Uterus (tissue), 4 donors: Measurements from ENCODE around the gene ALB. TPM values are rescaled to one million over a fixed set of nuclear protein-coding genes. Genes with fewer than 3 reads are reported as not detected.

Source experiments
- DNase-seq, 2 donors: peaks; one replicate each; pipeline ENCODE4 v3.0.0-alpha.2; 2019 to 2020
- H3K27ac ChIP-seq, 2 donors: fragments of 200-600 bp; sonication (generic); 1 replicate in 1 of 2; 2 replicates in 1 of 2; pipeline ENCODE4 v1.5.1; 2016 to 2018
- H3K27me3 ChIP-seq, 2 donors: fragments of 200-600 bp; sonication (generic); one replicate each; pipeline ENCODE4 v1.5.1; 2018 to 2019; ENCODE audit warnings: control low read depth in 1 of 2
- H3K36me3 ChIP-seq, 2 donors: fragments of 200-600 bp; sonication (generic); one replicate each; pipeline ENCODE4 v1.5.1; 2019; ENCODE audit warnings: control low read depth in 1 of 2
- H3K4me1 ChIP-seq, 2 donors: fragments of 200-600 bp; sonication (generic); one replicate each; pipeline ENCODE4 v1.5.1; 2018 to 2019; ENCODE audit warnings: control low read depth in 1 of 2
- H3K4me3 ChIP-seq, 2 donors: fragments of 200-600 bp; sonication (generic); 1 replicate in 1 of 2; 2 replicates in 1 of 2; pipeline ENCODE4 v1.5.1; 2018 to 2019; ENCODE audit warnings: mild to moderate bottlenecking in 1 of 2
- H3K9me3 ChIP-seq, 2 donors: fragments of 200-600 bp; sonication (generic); one replicate each; pipeline ENCODE4 v1.5.1; 2019; ENCODE audit warnings: control low read depth in 1 of 2
- CTCF ChIP-seq, 4 experiments: fragments of 200-600 bp in 2 of 4; fragments of 450-650 bp in 2 of 4; sonication (generic) in 2 of 4; IDR thresholded peaks; one replicate each; pipeline ENCODE4 v1.5.1; 2016 to 2019; ENCODE audit warnings: antibody characterized with exemption in 4 of 4, mild to moderate bottlenecking in 2 of 4, moderate library complexity in 1 of 4
- POLR2A ChIP-seq, 2 donors: fragments of 450-650 bp; IDR thresholded peaks; one replicate each; pipeline ENCODE4 v1.6.1; 2016; ENCODE audit warnings: antibody characterized with exemption in 2 of 2, mild to moderate bottlenecking in 1 of 2, moderate library complexity in 1 of 2
- intact Hi-C: fragments of 100-400 bp; cut with DNase I; formaldehyde crosslinking; loops from one replicate; pipeline ENCODE4 v1.15.1; 2023; ENCODE audit warnings: low total_unique reads
- total RNA-seq, 4 donors: library from RNA; depleted of rRNA in 3 of 4; stranded (reverse); fragments of >200 nt in 3 of 4; gene quantifications; one replicate each; pipeline versions ENCODE4 v1.1.0 to v1.2.4, GENCODE V29; 2014 to 2023
- donor health status: DM: yes; HTN: yes; CAD: no.

The ALB gene
- total RNA-seq, 4 donors from 2014 or later, result 5.0 to 11.3 TPM; not detected in 2

DNA sequence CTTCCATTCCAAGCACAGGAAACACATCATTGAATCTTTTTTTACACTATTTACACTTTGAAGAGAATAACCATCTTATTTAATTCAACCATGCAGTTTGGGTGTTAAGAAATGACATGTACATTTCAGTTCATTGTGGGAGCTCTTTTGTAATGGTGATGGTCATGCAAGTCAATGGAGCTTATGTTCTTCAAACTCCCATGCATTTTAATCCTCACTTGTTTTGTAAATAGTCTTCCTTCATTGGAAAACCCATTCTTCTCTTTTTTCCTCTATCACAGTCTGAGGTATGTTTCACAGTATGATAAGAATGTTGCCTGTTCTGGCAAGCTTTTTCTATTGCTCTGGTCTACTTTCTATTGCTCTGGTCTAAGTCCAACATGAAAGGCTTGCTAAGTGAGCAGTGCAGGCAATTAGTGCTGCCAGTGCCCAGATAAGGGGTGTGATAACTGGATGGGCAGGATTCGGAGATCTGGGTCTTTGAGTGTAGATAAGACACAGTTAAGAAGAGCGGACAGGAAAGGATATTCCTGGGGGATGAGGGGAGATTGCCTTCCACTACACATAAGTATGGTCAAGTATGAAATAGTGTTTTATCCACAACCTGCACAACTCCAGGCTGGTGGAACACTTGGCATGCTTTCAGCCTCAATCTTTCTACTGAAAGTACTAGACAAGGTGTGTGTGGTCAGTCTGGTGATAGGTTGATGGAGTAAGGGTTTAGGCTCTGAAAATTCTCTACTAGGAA lies 49.0 kb downstream of the ALB start:
- Histone ChIP-seq H3K4me1 (no peaks in the 10 kb centered on the region), H3K27ac (no peak overlapping the region), H3K27me3 (no peaks in the 10 kb centered on the region), H3K9me3 (no peaks in the 10 kb centered on the region), H3K36me3 (no peaks in the 10 kb centered on the region), H3K4me3 (no peak overlapping the region)
- no peak for DNase-seq
- intact Hi-C loops, result no loop called here
- TF ChIP-seq CTCF (IDR thresholded peaks at IDR 0.05) (no peak), POLR2A (IDR thresholded peaks at IDR 0.05) (no peak)

DNA sequence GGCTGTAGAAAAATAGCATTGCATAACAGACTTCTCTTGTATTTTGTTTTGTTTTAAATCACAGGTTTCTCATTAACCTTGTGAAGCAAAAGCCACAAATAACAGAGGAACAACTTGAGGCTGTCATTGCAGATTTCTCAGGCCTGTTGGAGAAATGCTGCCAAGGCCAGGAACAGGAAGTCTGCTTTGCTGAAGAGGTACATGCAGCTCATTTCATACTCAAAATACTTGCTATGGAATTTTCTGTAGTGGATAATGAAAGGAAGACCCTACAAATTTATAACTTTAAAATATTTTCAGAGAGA lies 49.6 kb downstream of the ALB start:
- Histone ChIP-seq H3K27me3 (no peaks in the 10 kb centered on the region), H3K27ac (no peak overlapping the region), H3K4me1 (no peaks in the 10 kb centered on the region), H3K4me3 (no peak overlapping the region), H3K36me3 (no peaks in the 10 kb centered on the region), H3K9me3 (no peaks in the 10 kb centered on the region)
- DNase-seq, result no peak
- intact Hi-C loops, result no loop called here
- no peak for TF ChIP-seq CTCF (IDR thresholded peaks at IDR 0.05)
- TF ChIP-seq POLR2A (IDR thresholded peaks at IDR 0.05), result no peak

- no peak for DNase-seq
- TF ChIP-seq CTCF (IDR thresholded peaks at IDR 0.05) (no peak), POLR2A (IDR thresholded peaks at IDR 0.05) (no peak)
- Histone ChIP-seq H3K4me1 (no peaks in the 10 kb centered on the region), H3K27me3 (no peaks in the 10 kb centered on the region), H3K9me3 (no peaks in the 10 kb centered on the region), H3K4me3 (no peak overlapping the region), H3K27ac (no peak overlapping the region), H3K36me3 (no peaks in the 10 kb centered on the region)
- intact Hi-C loops, result no loop called here
Measured at GRCh38 chr4:73454920-73455319, 50.8 kb downstream of the ALB start.

DNA sequence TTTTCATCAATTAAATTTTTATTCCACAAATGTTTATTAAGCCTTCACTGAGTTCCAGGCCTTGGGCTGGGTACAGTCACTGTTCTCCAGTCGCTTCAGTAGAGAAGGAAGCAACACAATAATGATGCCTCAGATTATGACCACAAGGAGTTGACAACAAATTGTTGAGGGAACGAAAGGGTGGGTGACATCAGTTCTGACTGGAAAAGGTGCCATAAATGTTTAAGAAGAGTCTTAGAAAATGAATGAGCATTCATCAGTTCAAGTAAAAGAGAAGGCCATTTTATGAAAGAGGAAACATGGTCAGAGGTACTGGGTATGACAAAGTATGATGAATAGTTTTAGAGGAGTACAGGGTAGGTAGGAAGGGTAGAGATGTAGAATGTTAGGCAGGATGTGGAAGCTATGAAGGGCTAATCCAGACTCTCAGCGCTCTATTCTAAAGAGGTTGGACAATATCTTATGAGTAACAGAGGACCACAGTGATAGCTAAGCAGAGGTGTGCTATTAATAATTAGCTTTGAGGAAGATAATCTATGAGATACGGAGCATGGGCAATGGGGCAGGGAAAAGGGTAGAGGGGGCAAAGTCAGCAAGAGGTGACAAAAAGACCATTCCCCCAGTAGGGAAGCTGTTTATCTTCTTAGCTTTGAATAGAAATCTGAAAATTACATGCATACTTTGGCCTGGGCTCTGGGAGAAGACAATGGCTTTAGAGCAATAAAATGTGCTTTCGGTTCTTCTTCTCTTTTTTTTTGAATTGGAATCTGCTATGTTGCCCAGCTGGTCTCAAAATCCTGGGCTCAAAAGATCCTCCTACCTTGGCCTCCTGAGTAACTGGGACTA lies 52.3 kb downstream of the ALB start:
- no peak for TF ChIP-seq CTCF (IDR thresholded peaks at IDR 0.05)
- intact Hi-C loops, result no loop called here
- Histone ChIP-seq H3K27ac (no peak overlapping the region), H3K9me3 (no peaks in the 10 kb centered on the region), H3K27me3 (no peaks in the 10 kb centered on the region), H3K4me1 (no peaks in the 10 kb centered on the region), H3K4me3 (no peak overlapping the region), H3K36me3 (no peaks in the 10 kb centered on the region)
- DNase-seq, result no peak
